SK-N-MC (cell line): Measurements from ENCODE around the gene ABCG2.
"Not testable (repeated sequence)": the region's sequence is repeated elsewhere in the genome, so short reads cannot be mapped to it uniquely, and the experiment has no call there.

Source experiments
- DNase-seq: peaks from one replicate; pipeline ENCODE4 v3.0.0-alpha.2; 2011; ENCODE audit warnings: low read depth, low spot score
- H3K27ac ChIP-seq: fragments of 200-600 bp; sonication (generic); 2 replicates; pipeline ENCODE4 v1.5.1; 2016; ENCODE audit warnings: mixed run types
- H3K36me3 ChIP-seq: fragments of 200-600 bp; sonication (generic); 2 replicates; pipeline ENCODE4 v1.6.1; 2017; ENCODE audit warnings: antibody characterized with exemption, low read length, mixed read lengths; ENCODE audit not compliant: insufficient read depth
- H3K4me3 ChIP-seq: fragments of 200-600 bp; sonication (generic); 2 replicates; pipeline ENCODE4 v1.5.1; 2016
- H3K9ac ChIP-seq: fragments of 200-600 bp; sonication (generic); 2 replicates; pipeline ENCODE4 v1.8.0; 2017; ENCODE audit warnings: mixed run types, mixed read lengths; ENCODE audit not compliant: insufficient read length
- H3K9me3 ChIP-seq: fragments of 200-600 bp; sonication (generic); 2 replicates; pipeline ENCODE4 v1.6.1; 2017; ENCODE audit warnings: low read depth, mild to moderate bottlenecking, antibody characterized with exemption, low read length, moderate library complexity, mixed read lengths
- EZH2 ChIP-seq: fragments of 200-600 bp; sonication (generic); IDR thresholded peaks from one replicate; pipeline ENCODE4 v1.6.1; 2017; ENCODE audit warnings: antibody characterized with exemption
- FOXP2 ChIP-seq: optimal IDR thresholded peaks from 2 replicates; pipeline ENCODE3; 2011; ENCODE audit warnings: mild to moderate bottlenecking, moderate library complexity; ENCODE audit not compliant: insufficient read depth; ENCODE audit errors: extremely low read length, control extremely low read depth
- POLR2AphosphoS5 ChIP-seq: IDR thresholded peaks from 2 replicates; pipeline ENCODE4 v1.6.1; 2012; ENCODE audit warnings: mild to moderate bottlenecking, low read depth, low read length, borderline replicate concordance

The ABCG2 gene

GRCh38 chr4:88135356-88135663, 23.1 kb downstream of the ABCG2 start:
- no peak for DNase-seq
- Histone ChIP-seq H3K27ac (no peak overlapping the region), H3K9me3 (no peaks in the 10 kb centered on the region), H3K36me3 (no peaks in the 10 kb centered on the region), H3K9ac (no peak overlapping the region), H3K4me3 (no peak overlapping the region)
- TF ChIP-seq POLR2AphosphoS5 (no peak), EZH2 (no peak), FOXP2 (no peak)

- Histone ChIP-seq H3K36me3 (no peaks in the 10 kb centered on the region), H3K9me3 (no peaks in the 10 kb centered on the region), H3K4me3 (no peak overlapping the region), H3K27ac (no peak overlapping the region), H3K9ac (no peak overlapping the region)
- no peak for DNase-seq
- TF ChIP-seq POLR2AphosphoS5 (no peak), FOXP2 (no peak), EZH2 (no peak)
Observed at GRCh38 chr4:88134536-88135355, 23.7 kb downstream of the ABCG2 start.

DNA sequence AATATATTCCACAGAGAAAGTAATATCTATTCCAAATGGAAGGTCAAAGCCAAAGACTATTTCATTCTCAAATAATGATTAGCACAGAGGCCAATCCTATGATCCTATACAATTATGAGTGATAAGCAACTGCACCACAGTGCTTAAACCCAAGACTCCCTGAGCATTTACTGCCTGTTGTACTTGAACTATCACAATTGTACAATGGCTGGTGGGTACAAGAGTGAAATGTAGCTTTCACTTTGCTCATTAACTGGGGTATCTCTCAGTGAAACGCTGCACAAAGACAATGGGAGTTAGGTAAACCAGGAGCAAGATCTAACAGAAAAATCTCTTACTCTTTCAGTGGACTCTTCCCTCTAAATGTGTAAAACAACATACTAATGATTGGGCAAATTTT, 24.3 kb downstream of the ABCG2 start:
- DNase-seq, result no peak
- H3K9ac ChIP-seq, result no peak overlapping the region
- no peak overlapping the region for H3K4me3 ChIP-seq
- no peaks in the 10 kb centered on the region for H3K36me3 ChIP-seq
- H3K27ac ChIP-seq, result no peak overlapping the region
- H3K9me3 ChIP-seq, result no peaks in the 10 kb centered on the region
- TF ChIP-seq EZH2, result no peak
- TF ChIP-seq POLR2AphosphoS5, result no peak
- no peak for TF ChIP-seq FOXP2

GRCh38 chr4:88130544-88131305, 27.7 kb downstream of the ABCG2 start:
- no peak for DNase-seq
- no peak for TF ChIP-seq POLR2AphosphoS5
- TF ChIP-seq EZH2, result no peak
- TF ChIP-seq FOXP2, result no peak
- Histone ChIP-seq H3K9ac (no peak overlapping the region), H3K4me3 (no peak overlapping the region), H3K36me3 (no peaks in the 10 kb centered on the region), H3K9me3 (no peaks in the 10 kb centered on the region), H3K27ac (no peak overlapping the region)

DNA sequence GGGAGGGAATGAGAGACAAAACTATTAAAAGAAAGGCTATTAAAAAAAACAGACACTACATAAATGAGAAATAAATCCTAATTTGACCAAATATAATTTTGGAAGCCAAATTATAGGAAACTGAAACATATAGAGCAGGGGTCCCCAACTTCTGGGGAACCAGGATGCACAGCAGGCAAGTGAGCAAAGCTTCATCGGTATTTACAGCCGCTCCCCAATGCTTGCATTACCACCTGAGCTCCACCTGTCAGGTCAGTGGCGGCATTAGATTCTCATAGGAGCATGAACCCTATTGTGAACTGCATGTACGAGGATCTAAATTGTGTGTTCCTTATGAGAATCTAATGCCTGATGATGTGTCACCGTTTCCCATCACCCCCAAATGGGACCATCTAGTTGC, 28.4 kb downstream of the ABCG2 start:
- Histone ChIP-seq H3K4me3 (no peak overlapping the region), H3K36me3 (no peaks in the 10 kb centered on the region), H3K9ac (no peak overlapping the region), H3K27ac (no peak overlapping the region), H3K9me3 (no peaks in the 10 kb centered on the region)
- no peak for DNase-seq
- TF ChIP-seq EZH2, result no peak
- no peak for TF ChIP-seq POLR2AphosphoS5
- TF ChIP-seq FOXP2, result no peak

GRCh38 chr4:88122260-88122659, 36.2 kb downstream of the ABCG2 start:
- H3K27ac ChIP-seq, DNase-seq, H3K9ac ChIP-seq, H3K4me3 ChIP-seq, H3K36me3 ChIP-seq, H3K9me3 ChIP-seq: not testable (repeated sequence)

- Histone ChIP-seq H3K4me3 (no peak overlapping the region), H3K9me3 (no peaks in the 10 kb centered on the region), H3K27ac (no peak overlapping the region), H3K9ac (no peak overlapping the region), H3K36me3 (no peaks in the 10 kb centered on the region)
- TF ChIP-seq FOXP2 (no peak), EZH2 (no peak), POLR2AphosphoS5 (no peak)
- no peak for DNase-seq
Observed at GRCh38 chr4:88119943-88120342, 38.5 kb downstream of the ABCG2 start.

DNA sequence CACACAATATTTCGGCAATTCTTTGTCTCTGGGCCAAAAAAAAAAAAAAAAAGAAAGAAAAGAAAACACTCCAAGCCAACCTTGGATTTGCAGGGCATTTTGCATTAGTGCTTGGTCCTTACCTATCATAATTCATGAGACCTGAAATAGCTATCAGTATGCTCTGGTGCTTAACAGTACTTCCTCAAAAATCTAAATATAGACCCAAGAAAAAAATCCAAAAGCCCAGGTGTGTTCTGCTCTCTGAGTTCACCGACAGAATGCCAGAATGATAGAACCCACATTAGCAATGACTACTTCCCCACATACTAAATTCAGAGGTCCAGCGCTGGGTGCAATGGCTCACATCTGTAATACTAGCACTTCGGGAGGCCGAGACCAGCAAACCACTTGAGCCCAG, 42.9 kb downstream of the ABCG2 start:
- H3K27ac ChIP-seq, result no peak overlapping the region
- no peaks in the 10 kb centered on the region for H3K36me3 ChIP-seq
- H3K9me3 ChIP-seq, result no peaks in the 10 kb centered on the region
- no peak for DNase-seq
- no peak overlapping the region for H3K4me3 ChIP-seq
- TF ChIP-seq POLR2AphosphoS5 (no peak), FOXP2 (no peak), EZH2 (no peak)
- no peak overlapping the region for H3K9ac ChIP-seq
